Mononuclear cell (primary cell): ENCODE results near the gene SLC38A9. TPM values are rescaled to one million over a fixed set of nuclear protein-coding genes. Genes with fewer than 3 reads are reported as not detected.

Experiments
- H3K27me3 ChIP-seq: 2 replicates; pipeline ENCODE4 v1.6.0; 2011; ENCODE audit warnings: low read length, control low read depth; ENCODE audit not compliant: insufficient read depth
- H3K4me1 ChIP-seq: 2 replicates; pipeline ENCODE4 v1.5.1; 2011; ENCODE audit warnings: mild to moderate bottlenecking, low read length, control low read depth; ENCODE audit not compliant: insufficient read depth
- H3K4me3 ChIP-seq: 2 replicates; pipeline ENCODE4 v1.5.1; 2011; ENCODE audit warnings: mild to moderate bottlenecking, low read length, moderate library complexity
- H3K9me3 ChIP-seq: 2 replicates; pipeline ENCODE4 v1.5.1; 2011; ENCODE audit warnings: low read depth, mild to moderate bottlenecking, control low read depth, low read length
- total RNA-seq: library from RNA; depleted of rRNA; stranded (reverse); fragments of >200 nt; gene quantifications from one replicate; pipeline ENCODE4 v1.2.3, GENCODE V29; 2012

SLC38A9 gene
- total RNA-seq, 1 donor = 20.4 TPM

GRCh38 chr5:55599148-55600050 is 112.7 kb downstream of the SLC38A9 start:
- Histone ChIP-seq H3K4me1 (peaks cover 16% of the 10 kb centered on the region), H3K9me3 (no peaks in the 10 kb centered on the region), H3K4me3 (no peak overlapping the region), H3K27me3 (no peaks in the 10 kb centered on the region)

- Histone ChIP-seq H3K4me1 (peaks cover 16% of the 10 kb centered on the region), H3K4me3 (no peak overlapping the region)
Measured at GRCh38 chr5:55597014-55597981, 114.8 kb downstream of the SLC38A9 start.

GRCh38 chr5:55594671-55595070 is 117.5 kb downstream of the SLC38A9 start:
- H3K4me3 ChIP-seq = no peak overlapping the region
- H3K9me3 ChIP-seq = no peaks in the 10 kb centered on the region
- peaks cover 10% of the 10 kb centered on the region for H3K4me1 ChIP-seq
- H3K27me3 ChIP-seq = no peaks in the 10 kb centered on the region

More at GRCh38 chr5:55597014-55597981, 114.8 kb downstream of the SLC38A9 start:
- Histone ChIP-seq H3K27me3 (no peaks in the 10 kb centered on the region), H3K9me3 (no peaks in the 10 kb centered on the region)

GRCh38 chr5:55593115-55593472 is 119.0 kb downstream of the SLC38A9 start:
- H3K4me3 ChIP-seq = no peak overlapping the region

GRCh38 chr5:55592388-55593114 is 119.6 kb downstream of the SLC38A9 start:
- H3K9me3 ChIP-seq = no peaks in the 10 kb centered on the region
- H3K27me3 ChIP-seq = no peaks in the 10 kb centered on the region

More at GRCh38 chr5:55593115-55593472, 119.0 kb downstream of the SLC38A9 start:
- peaks cover 10% of the 10 kb centered on the region for H3K4me1 ChIP-seq
- no peaks in the 10 kb centered on the region for H3K27me3 ChIP-seq
- no peaks in the 10 kb centered on the region for H3K9me3 ChIP-seq

GRCh38 chr5:55591686-55592085 is 120.4 kb downstream of the SLC38A9 start:
- H3K4me3 ChIP-seq = no peak overlapping the region
- H3K27me3 ChIP-seq = no peaks in the 10 kb centered on the region
- no peaks in the 10 kb centered on the region for H3K9me3 ChIP-seq
- H3K4me1 ChIP-seq = peaks cover 10% of the 10 kb centered on the region

More at GRCh38 chr5:55592388-55593114, 119.6 kb downstream of the SLC38A9 start:
- Histone ChIP-seq H3K4me3 (no peak overlapping the region), H3K4me1 (peaks cover 10% of the 10 kb centered on the region)

GRCh38 chr5:55585206-55585610 is 126.9 kb downstream of the SLC38A9 start:
- H3K4me3 ChIP-seq = no peak overlapping the region
- peaks cover 7% of the 10 kb centered on the region for H3K4me1 ChIP-seq
- H3K9me3 ChIP-seq = no peaks in the 10 kb centered on the region
- H3K27me3 ChIP-seq = no peaks in the 10 kb centered on the region

- H3K9me3 ChIP-seq = no peaks in the 10 kb centered on the region
- H3K4me1 ChIP-seq = peaks cover 7% of the 10 kb centered on the region
- no peak overlapping the region for H3K4me3 ChIP-seq
- no peaks in the 10 kb centered on the region for H3K27me3 ChIP-seq
Measured at GRCh38 chr5:55584398-55585205, 127.5 kb downstream of the SLC38A9 start.

- H3K9me3 ChIP-seq = no peaks in the 10 kb centered on the region
- H3K4me3 ChIP-seq = no peak overlapping the region
- no peaks in the 10 kb centered on the region for H3K27me3 ChIP-seq
- peaks cover 7% of the 10 kb centered on the region for H3K4me1 ChIP-seq
Measured at GRCh38 chr5:55583578-55583977, 128.5 kb downstream of the SLC38A9 start.

GRCh38 chr5:55582256-55582655 is 129.9 kb downstream of the SLC38A9 start:
- no peak overlapping the region for H3K4me3 ChIP-seq
- H3K27me3 ChIP-seq = no peaks in the 10 kb centered on the region
- peaks cover 7% of the 10 kb centered on the region for H3K4me1 ChIP-seq
- H3K9me3 ChIP-seq = no peaks in the 10 kb centered on the region

- Histone ChIP-seq H3K27me3 (no peaks in the 10 kb centered on the region), H3K9me3 (no peaks in the 10 kb centered on the region), H3K4me3 (no peak overlapping the region), H3K4me1 (peaks cover 13% of the 10 kb centered on the region)
Measured at GRCh38 chr5:55580042-55580441, 132.1 kb downstream of the SLC38A9 start.

GRCh38 chr5:55578771-55579170 is 133.4 kb downstream of the SLC38A9 start:
- Histone ChIP-seq H3K9me3 (no peaks in the 10 kb centered on the region), H3K4me1 (peaks cover 13% of the 10 kb centered on the region), H3K27me3 (no peaks in the 10 kb centered on the region), H3K4me3 (no peak overlapping the region)

- Histone ChIP-seq H3K9me3 (no peaks in the 10 kb centered on the region), H3K27me3 (no peaks in the 10 kb centered on the region)
Measured at GRCh38 chr5:55577353-55578060, 134.6 kb downstream of the SLC38A9 start.

More at GRCh38 chr5:55577353-55578060, 134.6 kb downstream of the SLC38A9 start:
- Histone ChIP-seq H3K4me1 (peaks cover 13% of the 10 kb centered on the region), H3K4me3 (no peak overlapping the region)
